IMR-90 (cell line): Measurements from ENCODE around the gene CAMKMT. TPM values are rescaled to one million over a fixed set of nuclear protein-coding genes. Genes with fewer than 3 reads are reported as not detected.
A peak's percentile ranks its signal among the peaks of the same experiment; 100 is the strongest.

Experiments
- ATAC-seq: fragments of 200-7000 bp; cut with Tn5 transposase; 2 replicates; pipeline ENCODE4 v1.9.1; 2020; ENCODE audit warnings: low read depth, mild to moderate bottlenecking, moderate library complexity
- BruUV-seq: library from RNA; stranded (reverse); fragments of 400-500 nt; replicated peaks from 2 replicates; lab custom pipeline; 2021; lab: Mats Ljungman, UMichigan
- CTCF ChIA-PET: fragments of 300-600 bp; formaldehyde crosslinking; extraction: SDS; loops from one replicate; lab custom pipeline; 2021; ENCODE audit warnings: antibody characterized with exemption; lab: Yijun Ruan, JAX
- POLR2A ChIA-PET: fragments of 300-600 bp; sonication (Branson Sonifier 250); formaldehyde crosslinking; loops from one replicate; lab custom pipeline; 2022; ENCODE audit warnings: antibody characterized with exemption; ENCODE audit not compliant: unreplicated experiment; lab: Charles Lee
- DNase-seq: peaks from one replicate; pipeline ENCODE4 v3.0.0; 2013
- H2AFZ ChIP-seq: replicated peaks from 2 replicates; pipeline ENCODE3; 2013; ENCODE audit warnings: low read length, mild to moderate bottlenecking; ENCODE audit not compliant: poor library complexity
- H2AK5ac ChIP-seq: 2 replicates; pipeline ENCODE4 v1.6.1; 2013; ENCODE audit warnings: low read depth, low read length, inconsistent platforms
- H2AK9ac ChIP-seq: replicated peaks from 2 replicates; pipeline ENCODE3; 2013; ENCODE audit warnings: mild to moderate bottlenecking, low read depth, low read length, moderate library complexity; ENCODE audit not compliant: poor library complexity
- H2BK120ac ChIP-seq: 2 replicates; pipeline ENCODE4 v1.6.1; 2013; ENCODE audit warnings: low read depth, low read length, inconsistent platforms
- H2BK15ac ChIP-seq: 3 replicates; pipeline ENCODE4 v1.6.1; 2013; ENCODE audit warnings: low read depth, low read length, inconsistent platforms
- H2BK20ac ChIP-seq: 2 replicates; pipeline ENCODE4 v1.6.1; 2013; ENCODE audit warnings: low read depth, mild to moderate bottlenecking, inconsistent platforms, low read length, moderate library complexity
- H2BK5ac ChIP-seq: 2 replicates; pipeline ENCODE4 v1.6.1; 2013; ENCODE audit warnings: mild to moderate bottlenecking, low read depth, low read length, inconsistent platforms; ENCODE audit not compliant: poor library complexity, severe bottlenecking
- H3K14ac ChIP-seq: replicated peaks from 2 replicates; pipeline ENCODE4 v1.6.1; 2013; ENCODE audit warnings: low read depth, low read length, inconsistent platforms
- H3K18ac ChIP-seq: 2 replicates; pipeline ENCODE4 v1.6.1; 2013; ENCODE audit warnings: low read depth, low read length, control low read depth
- H3K23ac ChIP-seq: 2 replicates; pipeline ENCODE4 v1.6.1; 2013; ENCODE audit warnings: low read depth, low read length, inconsistent platforms
- H3K27ac ChIP-seq: 2 replicates; pipeline ENCODE4 v1.5.1; 2013; ENCODE audit warnings: mild to moderate bottlenecking, control low read depth, low read length; ENCODE audit not compliant: insufficient read depth
- H3K27me3 ChIP-seq: 2 replicates; pipeline ENCODE4 v1.6.1; 2013; ENCODE audit warnings: low read length; ENCODE audit not compliant: control insufficient read depth, insufficient read depth
- H3K36me3 ChIP-seq: 2 replicates; pipeline ENCODE4 v1.6.1; 2013; ENCODE audit warnings: low read length, mixed read lengths; ENCODE audit not compliant: control insufficient read depth, insufficient read depth
- H3K4ac ChIP-seq: 2 replicates; pipeline ENCODE4 v1.6.1; 2013; ENCODE audit warnings: low read depth, low read length, inconsistent platforms
- H3K4me1 ChIP-seq: 2 replicates; pipeline ENCODE4 v1.6.1; 2013; ENCODE audit warnings: low read length, mixed read lengths; ENCODE audit not compliant: control insufficient read depth, insufficient read depth
- H3K4me2 ChIP-seq: 2 replicates; pipeline ENCODE4 v1.6.1; 2013; ENCODE audit warnings: low read depth, mild to moderate bottlenecking, control low read depth, low read length, moderate library complexity
- H3K4me3 ChIP-seq: 2 replicates; pipeline ENCODE4 v1.5.1; 2013; ENCODE audit warnings: low read depth, mild to moderate bottlenecking, control low read depth, low read length, moderate library complexity; ENCODE audit not compliant: insufficient read depth
- H3K56ac ChIP-seq: 2 replicates; pipeline ENCODE4 v1.6.1; 2013; ENCODE audit warnings: low read length, inconsistent platforms; ENCODE audit not compliant: insufficient read depth; ENCODE audit errors: extremely low read depth
- H3K79me1 ChIP-seq, 2 experiments: 2 replicates each; pipeline ENCODE4 v1.6.1; 2013; ENCODE audit warnings: low read length in 2 of 2, inconsistent platforms in 1 of 2, low read depth in 1 of 2
- H3K9ac ChIP-seq: 2 replicates; pipeline ENCODE4 v1.6.1; 2013; ENCODE audit warnings: low read depth, low read length, control low read depth
- H3K9me1 ChIP-seq: 2 replicates; pipeline ENCODE4 v1.6.1; 2013; ENCODE audit warnings: low read length, inconsistent platforms; ENCODE audit not compliant: insufficient read depth
- H3K9me3 ChIP-seq: 2 replicates; pipeline ENCODE4 v1.6.1; 2013; ENCODE audit warnings: low read length; ENCODE audit not compliant: control insufficient read depth, insufficient read depth
- H4K20me1 ChIP-seq: 2 replicates; pipeline ENCODE4 v1.6.1; 2013; ENCODE audit warnings: low read length, inconsistent platforms; ENCODE audit not compliant: insufficient read depth
- H4K5ac ChIP-seq: 2 replicates; pipeline ENCODE4 v1.6.1; 2013; ENCODE audit warnings: mild to moderate bottlenecking, low read depth, low read length, control low read depth
- H4K8ac ChIP-seq, 2 experiments: 2 replicates each; pipeline ENCODE4 v1.6.1; 2013; ENCODE audit warnings: low read depth in 2 of 2, low read length in 2 of 2, control low read depth in 1 of 2, inconsistent platforms in 1 of 2
- H4K91ac ChIP-seq: 2 replicates; pipeline ENCODE4 v1.6.1; 2013; ENCODE audit warnings: low read depth, low read length, inconsistent platforms; ENCODE audit not compliant: insufficient read depth
- CEBPB ChIP-seq: IDR thresholded peaks from 2 replicates; pipeline ENCODE4 v1.6.1; 2012; ENCODE audit warnings: low read depth, low read length, improper control_type of control experiment
- MXI1 ChIP-seq: IDR thresholded peaks from 2 replicates; pipeline ENCODE4 v1.6.1; 2012; ENCODE audit warnings: low read depth, mild to moderate bottlenecking, low read length, moderate library complexity, borderline replicate concordance
- WGBS, 2 experiments: methylation state at CpG; one replicate each; pipeline versions ENCODE4 v1.1.5 to v1.1.7; 2013; ENCODE audit warnings: missing lambda C conversion rate in 2 of 2; ENCODE audit not compliant: insufficient read length in 1 of 2; ENCODE audit errors: extremely low coverage in 2 of 2; 5-methylcytosine and 5-hydroxymethylcytosine counted together
- dilution Hi-C: fragments of 300-500 bp; cut with HindIII; formaldehyde crosslinking; loops from one replicate; pipeline ENCODE4 v1.14.3; 2018; ENCODE audit warnings: low sequenced_read_pairs; ENCODE audit not compliant: unreplicated experiment
- in situ Hi-C: fragments of 300-500 bp; cut with MboI; formaldehyde crosslinking; loops from 3 replicates; pipeline ENCODE4 v1.14.3; 2019; ENCODE audit warnings: low sequenced_read_pairs, inconsistent platforms, mixed read lengths
- intact Hi-C: fragments of 100-400 bp; cut with micrococcal nuclease; formaldehyde crosslinking; loops from 2 replicates; pipeline ENCODE4 v1.10.0; 2022
- polyA plus RNA-seq, 3 experiments: library from polyadenylated mRNA; depleted of rRNA; stranded (reverse); fragments of >200 nt; gene quantifications; 2 replicates each; pipeline ENCODE4 v1.2.3, GENCODE V29; 2012; ENCODE audit warnings: low replicate concordance in 1 of 3
- total RNA-seq: library from RNA; depleted of rRNA; stranded (reverse); fragments of >200 nt; gene quantifications from 2 replicates; pipeline ENCODE4 v1.2.3, GENCODE V29; 2012

The CAMKMT gene
- total and polyA plus RNA-seq, 2 of the 4 experiments (the other 2 are of a cell fraction): 4.4 to 6.8 TPM

- Histone ChIP-seq H3K4me1 (no peaks in the 10 kb centered on the region), H3K4me3 (no peak overlapping the region), H3K56ac (no peak overlapping the region), H3K9me1 (no peaks in the 10 kb centered on the region), H3K79me1 (no peaks in the 10 kb centered on the region), H2AK5ac (no peak overlapping the region), H3K14ac (no peak overlapping the region), H2AK9ac (no peak overlapping the region), H2BK5ac (no peak overlapping the region), H4K5ac (no peak overlapping the region), H3K23ac (no peak overlapping the region), H4K91ac (no peak overlapping the region), H4K20me1 (no peaks in the 10 kb centered on the region), H2BK120ac (no peak overlapping the region), H4K8ac (no peak overlapping the region), H3K9me3 (no peaks in the 10 kb centered on the region), H2AFZ (no peak overlapping the region), H3K36me3 (no peaks in the 10 kb centered on the region), H3K27me3 (no peaks in the 10 kb centered on the region), H3K4me2 (peak overlapping the region; percentile 17; the same call in 1 of the 2 replicates), H3K9ac (no peak overlapping the region), H3K18ac (no peak overlapping the region), H2BK15ac (no peak overlapping the region), H3K4ac (no peak overlapping the region), H3K27ac (no peak overlapping the region), H2BK20ac (no peak overlapping the region)
- dilution Hi-C loops (no loop called here), intact Hi-C loops (no loop called here), in situ Hi-C loops (no loop called here)
- BruUV-seq: no TSS peak
- peak; percentile 44 for ATAC-seq
- peak; percentile 73 for TF ChIP-seq CEBPB
- TF ChIP-seq MXI1: no peak
- ChIA-PET POLR2A (no interaction called here), CTCF (interaction anchor here (0.6 kb wide), 1 partner anchor 14 kb away, joined by 3 read pairs; no protein-coding TSS in a partner anchor)
- DNase-seq: peak; percentile 81
- no CpG with 5 or more reads among the region's 1 CpG for WGBS, 2 experiments
These were observed 166.8 kb downstream of the CAMKMT start for GRCh38 chr2:44528595-44528994.
